ENCODE data around the gene RCAN1. TPM values are rescaled to one million over a fixed set of nuclear protein-coding genes. Genes with fewer than 3 reads are reported as not detected.

Gene RCAN1
- total RNA-seq, 2 experiments from 2014 or later: 6.8 to 8.9 TPM

DNA sequence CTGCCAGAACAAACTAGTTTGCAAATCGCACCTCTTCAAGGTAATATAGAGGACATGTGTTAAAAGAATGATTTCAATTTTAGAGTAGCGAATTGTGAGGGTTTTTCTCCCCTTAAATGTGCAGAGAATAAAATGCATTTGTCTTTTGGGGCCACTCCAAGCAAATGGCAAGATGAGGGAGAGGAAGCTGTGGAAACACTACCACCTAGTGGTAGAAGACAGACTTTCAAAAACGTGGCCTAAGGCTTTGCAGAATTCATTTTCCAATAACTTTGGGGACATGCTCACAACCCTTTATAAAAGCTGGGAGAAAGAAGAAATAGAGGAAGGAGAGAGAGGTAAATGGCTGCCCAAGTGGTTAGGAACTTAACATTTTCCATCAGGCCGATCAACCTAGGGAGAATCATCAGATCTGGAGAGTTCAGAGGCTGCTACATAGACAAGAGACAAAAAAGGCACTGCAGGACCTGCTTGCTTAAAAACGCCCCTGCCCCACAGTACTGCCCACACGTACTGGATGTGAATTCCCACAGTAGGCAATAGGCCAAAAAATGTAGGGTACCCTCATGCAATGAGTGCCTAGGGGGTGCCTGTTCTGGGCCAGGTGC is 15.7 kb upstream of the RCAN1 start:
- POLR2A ChIA-PET: interaction anchor here (0.6 kb wide), 1 partner anchor 842 kb away, joined by 4 read pairs; no protein-coding TSS in a partner anchor
- no peaks in the 10 kb centered on the region for H3K36me3 ChIP-seq (ENCODE audit: insufficient read depth, low read length)
- TF ChIP-seq, protein P1, sequence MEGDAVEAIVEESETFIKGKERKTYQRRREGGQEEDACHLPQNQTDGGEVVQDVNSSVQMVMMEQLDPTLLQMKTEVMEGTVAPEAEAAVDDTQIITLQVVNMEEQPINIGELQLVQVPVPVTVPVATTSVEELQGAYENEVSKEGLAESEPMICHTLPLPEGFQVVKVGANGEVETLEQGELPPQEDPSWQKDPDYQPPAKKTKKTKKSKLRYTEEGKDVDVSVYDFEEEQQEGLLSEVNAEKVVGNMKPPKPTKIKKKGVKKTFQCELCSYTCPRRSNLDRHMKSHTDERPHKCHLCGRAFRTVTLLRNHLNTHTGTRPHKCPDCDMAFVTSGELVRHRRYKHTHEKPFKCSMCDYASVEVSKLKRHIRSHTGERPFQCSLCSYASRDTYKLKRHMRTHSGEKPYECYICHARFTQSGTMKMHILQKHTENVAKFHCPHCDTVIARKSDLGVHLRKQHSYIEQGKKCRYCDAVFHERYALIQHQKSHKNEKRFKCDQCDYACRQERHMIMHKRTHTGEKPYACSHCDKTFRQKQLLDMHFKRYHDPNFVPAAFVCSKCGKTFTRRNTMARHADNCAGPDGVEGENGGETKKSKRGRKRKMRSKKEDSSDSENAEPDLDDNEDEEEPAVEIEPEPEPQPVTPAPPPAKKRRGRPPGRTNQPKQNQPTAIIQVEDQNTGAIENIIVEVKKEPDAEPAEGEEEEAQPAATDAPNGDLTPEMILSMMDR (conservative IDR thresholded peaks at IDR 0.05; ENCODE audit: low read length): peak; percentile 95
- TF ChIP-seq EZH2phosphoT487 (IDR thresholded peaks at IDR 0.05; ENCODE audit: borderline replicate concordance, low read depth, low read length): no peak
- peak; percentile 64 for DNase-seq (ENCODE audit: low spot score)
- H3K4me3 ChIP-seq (ENCODE audit: low read depth, low read length, poor library complexity, severe bottlenecking): no peak overlapping the region
- H4K20me1 ChIP-seq (ENCODE audit: insufficient read depth, low read length): no peaks in the 10 kb centered on the region
- H2AFZ ChIP-seq (ENCODE audit: low read length): no peak overlapping the region
- CTCF ChIA-PET (ENCODE audit: unreplicated experiment): no interaction called here
- no peaks in the 10 kb centered on the region for H3K79me2 ChIP-seq (ENCODE audit: insufficient read depth, low read depth, low read length)
- BruUV-seq (replicated peaks): no TSS peak
- intact Hi-C loops (cut with micrococcal nuclease; ENCODE audit: unreplicated experiment): no loop called here
- no peak overlapping the region for H3K4me2 ChIP-seq (ENCODE audit: low read length)
- no peaks in the 10 kb centered on the region for H3K4me1 ChIP-seq (ENCODE audit: insufficient read depth, low read length, poor library complexity, severe bottlenecking)
- H3K9me3 ChIP-seq (ENCODE audit: low read length): no peaks in the 10 kb centered on the region
- H3K9me2 ChIP-seq (ENCODE audit: insufficient read depth, low read length): no peaks in the 10 kb centered on the region
- no peak overlapping the region for H3K27ac ChIP-seq (ENCODE audit: low read depth, low read length, poor library complexity, severe bottlenecking)

DNA sequence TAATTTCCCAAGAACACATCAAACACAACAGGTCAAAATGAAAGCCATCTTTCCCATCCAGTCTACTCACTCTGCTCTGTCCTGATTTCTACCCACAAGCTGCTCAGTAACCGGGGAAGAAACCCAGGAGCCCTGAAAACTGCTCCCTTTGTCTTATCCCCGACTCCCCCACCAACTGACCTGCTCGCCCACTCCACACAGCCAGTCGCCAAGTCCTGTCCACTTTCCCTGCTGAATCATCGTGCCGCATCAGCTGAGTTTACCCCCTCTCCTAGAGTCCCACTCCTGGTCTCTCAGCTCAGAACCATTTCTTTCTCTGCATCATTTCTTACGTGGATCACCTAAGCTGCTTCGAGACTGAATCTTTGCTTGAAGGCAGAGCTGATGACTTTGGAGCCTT is 11.2 kb upstream of the RCAN1 start:
- Histone ChIP-seq H3K4me3 (ENCODE audit: low read depth, low read length, poor library complexity, severe bottlenecking) (no peak overlapping the region), H3K27ac (ENCODE audit: low read depth, low read length, poor library complexity, severe bottlenecking) (no peak overlapping the region), H4K20me1 (ENCODE audit: insufficient read depth, low read length) (no peaks in the 10 kb centered on the region), H3K79me2 (ENCODE audit: insufficient read depth, low read depth, low read length) (no peaks in the 10 kb centered on the region), H3K4me1 (ENCODE audit: insufficient read depth, low read length, poor library complexity, severe bottlenecking) (no peaks in the 10 kb centered on the region), H3K4me2 (ENCODE audit: low read length) (no peak overlapping the region), H3K36me3 (ENCODE audit: insufficient read depth, low read length) (no peaks in the 10 kb centered on the region), H3K9me3 (ENCODE audit: low read length) (no peaks in the 10 kb centered on the region), H2AFZ (ENCODE audit: low read length) (no peak overlapping the region), H3K9me2 (ENCODE audit: insufficient read depth, low read length) (no peaks in the 10 kb centered on the region)
- no peak for TF ChIP-seq EZH2phosphoT487 (IDR thresholded peaks at IDR 0.05; ENCODE audit: borderline replicate concordance, low read depth, low read length)
- TF ChIP-seq, protein P1 (conservative IDR thresholded peaks at IDR 0.05; ENCODE audit: low read length): no peak
- intact Hi-C loops (cut with micrococcal nuclease; ENCODE audit: unreplicated experiment): no loop called here
- no peak for DNase-seq (ENCODE audit: low spot score)
- ChIA-PET CTCF (ENCODE audit: unreplicated experiment) (no interaction called here), POLR2A (no interaction called here)
- no TSS peak for BruUV-seq (replicated peaks)

DNA sequence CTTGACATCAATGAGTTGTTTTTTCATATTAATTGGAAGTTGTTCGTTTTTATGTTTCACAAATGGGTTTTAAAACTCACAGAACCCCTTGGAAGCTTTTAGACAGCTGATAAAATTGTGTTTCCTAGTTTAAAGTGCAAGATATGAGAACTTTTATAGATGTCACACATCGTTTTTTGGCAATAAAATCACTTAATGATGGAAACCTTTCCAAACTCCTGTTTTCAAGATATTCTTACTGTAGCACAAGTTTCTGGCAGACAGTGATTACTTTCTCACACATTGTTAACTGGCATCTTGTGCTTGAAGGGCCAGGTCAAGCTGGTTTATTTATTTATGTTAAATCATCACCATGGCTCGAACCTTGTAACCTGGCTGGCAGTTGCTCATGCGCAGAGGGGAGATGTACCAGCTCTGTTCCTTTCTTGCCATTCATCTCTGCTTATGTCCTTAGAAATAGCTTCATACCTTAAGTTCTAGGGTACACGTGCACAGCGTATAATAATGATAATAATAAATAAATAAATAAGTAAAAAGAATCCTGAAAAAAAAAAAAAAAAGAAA is 10.2 kb upstream of the RCAN1 start:
- H3K27ac ChIP-seq (ENCODE audit: low read depth, low read length, poor library complexity, severe bottlenecking): no peak overlapping the region
- BruUV-seq (replicated peaks): no TSS peak
- H3K4me3 ChIP-seq (ENCODE audit: low read depth, low read length, poor library complexity, severe bottlenecking): no peak overlapping the region
- no peak for TF ChIP-seq EZH2phosphoT487 (IDR thresholded peaks at IDR 0.05; ENCODE audit: borderline replicate concordance, low read depth, low read length)
- TF ChIP-seq, protein P1 (conservative IDR thresholded peaks at IDR 0.05; ENCODE audit: low read length): no peak
- no peak overlapping the region for H2AFZ ChIP-seq (ENCODE audit: low read length)
- no peaks in the 10 kb centered on the region for H4K20me1 ChIP-seq (ENCODE audit: insufficient read depth, low read length)
- no peaks in the 10 kb centered on the region for H3K36me3 ChIP-seq (ENCODE audit: insufficient read depth, low read length)
- H3K4me2 ChIP-seq (ENCODE audit: low read length): no peak overlapping the region
- intact Hi-C loops (cut with micrococcal nuclease; ENCODE audit: unreplicated experiment): no loop called here
- no peaks in the 10 kb centered on the region for H3K9me2 ChIP-seq (ENCODE audit: insufficient read depth, low read length)
- ChIA-PET POLR2A (interaction anchor here (0.6 kb wide), 2 partner anchors 258 to 492 kb away, joined by 3 to 4 read pairs; no protein-coding TSS in a partner anchor), CTCF (ENCODE audit: unreplicated experiment) (no interaction called here)
- H3K4me1 ChIP-seq (ENCODE audit: insufficient read depth, low read length, poor library complexity, severe bottlenecking): no peaks in the 10 kb centered on the region
- DNase-seq (ENCODE audit: low spot score): no peak
- H3K9me3 ChIP-seq (ENCODE audit: low read length): no peaks in the 10 kb centered on the region
- H3K79me2 ChIP-seq (ENCODE audit: insufficient read depth, low read depth, low read length): no peaks in the 10 kb centered on the region

Measured in OCI-LY7 (cell line).